Sciatic nerve (tissue), 2 donors: ENCODE measurements around the gene EEF1AKMT3. TPM values are rescaled to one million over a fixed set of nuclear protein-coding genes. Genes with fewer than 3 reads are reported as not detected.

ENCODE experiments used
- ATAC-seq: fragments of 200-7000 bp; cut with Tn5 transposase; one replicate; pipeline ENCODE4 v1.9.1; 2020; ENCODE audit warnings: mild to moderate bottlenecking, moderate library complexity
- DNase-seq: peaks from one replicate; pipeline ENCODE4 v3.0.0-alpha.2; 2020; ENCODE audit warnings: low spot score
- intact Hi-C: fragments of 100-400 bp; cut with DNase I; formaldehyde crosslinking; loops from one replicate; pipeline ENCODE4 v1.14.2; 2022
- total RNA-seq: library from RNA; stranded (reverse); fragmentation: NEBNext Ultra II Directional; extraction: Animal tissue kit (Norgen Biotek cat#: 25700); gene quantifications from one replicate; pipeline ENCODE4 v1.2.1, GENCODE V29; 2021
- donor health status: DM: no; HTN: no; CAD: no.
- donor health status: DM: no; HTN: no; CAD: no.

EEF1AKMT3 gene
- total RNA-seq, 1 donor from 2014 or later, result 11.8 TPM

GRCh38 chr12:57777367-57777766, 5.0 kb downstream of the EEF1AKMT3 start:
- ATAC-seq, result no peak
- no peak for DNase-seq
- intact Hi-C loops, result no loop called here

GRCh38 chr12:57777911-57778310, 5.5 kb downstream of the EEF1AKMT3 start:
- DNase-seq (no peak), ATAC-seq (no peak)
- intact Hi-C loops, result no loop called here

GRCh38 chr12:57779736-57780135, 7.3 kb downstream of the EEF1AKMT3 start:
- ATAC-seq (no peak), DNase-seq (no peak)
- intact Hi-C loops, result loop anchor here (10.0 kb wide), 1 partner anchor 125 kb away; no protein-coding TSS in a partner anchor

GRCh38 chr12:57780284-57780897, 8.0 kb downstream of the EEF1AKMT3 start:
- intact Hi-C loops, result loop anchor here (10.0 kb wide), 1 partner anchor 124 kb away; no protein-coding TSS in a partner anchor
- DNase-seq (no peak), ATAC-seq (no peak)

- intact Hi-C loops, result loop anchor here (10.0 kb wide), 1 partner anchor 124 kb away; no protein-coding TSS in a partner anchor
- ATAC-seq (no peak), DNase-seq (no peak)
Observed at GRCh38 chr12:57781244-57781643, 8.8 kb downstream of the EEF1AKMT3 start.

- intact Hi-C loops, result loop anchor here (10.0 kb wide), 1 partner anchor 123 kb away; no protein-coding TSS in a partner anchor
- ATAC-seq (no peak), DNase-seq (no peak)
Observed at GRCh38 chr12:57781801-57782200, 9.4 kb downstream of the EEF1AKMT3 start.

- DNase-seq (no peak), ATAC-seq (no peak)
- intact Hi-C loops, result loop anchor here (10.0 kb wide), 1 partner anchor 123 kb away; no protein-coding TSS in a partner anchor
Observed at GRCh38 chr12:57782243-57782607, 9.8 kb downstream of the EEF1AKMT3 start.

- DNase-seq, result peak; percentile 99
- peak; percentile 96 for ATAC-seq
- intact Hi-C loops, result loop anchor here (10.0 kb wide), 1 partner anchor 122 kb away; no protein-coding TSS in a partner anchor
Observed at GRCh38 chr12:57782608-57783465, 10.4 kb downstream of the EEF1AKMT3 start, which contains the start of gene TSFM. Gene TSFM, plus strand, starts transcription at chr12:57782787. Its CDS starts 15 bp downstream, at chr12:57782802.

- ATAC-seq (no peak), DNase-seq (no peak)
- intact Hi-C loops, result loop anchor here (10.0 kb wide), 1 partner anchor 121 kb away; no protein-coding TSS in a partner anchor
Observed at GRCh38 chr12:57783466-57783801, 11.0 kb downstream of the EEF1AKMT3 start.

GRCh38 chr12:57783861-57784260, 11.4 kb downstream of the EEF1AKMT3 start:
- no peak for DNase-seq
- ATAC-seq, result no peak
- intact Hi-C loops, result loop anchor here (10.0 kb wide), 1 partner anchor 121 kb away; no protein-coding TSS in a partner anchor

GRCh38 chr12:57793920-57794319, 21.5 kb downstream of the EEF1AKMT3 start:
- ATAC-seq, result no peak
- DNase-seq, result no peak
- intact Hi-C loops, result no loop called here

GRCh38 chr12:57795354-57795753, 22.9 kb downstream of the EEF1AKMT3 start:
- no peak for ATAC-seq
- intact Hi-C loops, result no loop called here

GRCh38 chr12:57796996-57797395, 24.6 kb downstream of the EEF1AKMT3 start:
- intact Hi-C loops, result no loop called here
- DNase-seq, result no peak
- no peak for ATAC-seq

More at GRCh38 chr12:57795354-57795753, 22.9 kb downstream of the EEF1AKMT3 start:
- no peak for DNase-seq

- intact Hi-C loops, result no loop called here
- DNase-seq, result no peak
- ATAC-seq, result no peak
Observed at GRCh38 chr12:57797933-57798332, 25.5 kb downstream of the EEF1AKMT3 start.

GRCh38 chr12:57800965-57801364, 28.6 kb downstream of the EEF1AKMT3 start:
- intact Hi-C loops, result no loop called here
- no peak for DNase-seq
- ATAC-seq, result no peak

GRCh38 chr12:57802607-57803006, 30.2 kb downstream of the EEF1AKMT3 start:
- DNase-seq (no peak), ATAC-seq (no peak)
- intact Hi-C loops, result no loop called here

- ATAC-seq (peak; percentile 80), DNase-seq (peak; percentile 69)
- intact Hi-C loops, result no loop called here
Observed at GRCh38 chr12:57803319-57803893, 31.0 kb downstream of the EEF1AKMT3 start.

GRCh38 chr12:57806677-57807076, 34.3 kb downstream of the EEF1AKMT3 start:
- ATAC-seq (no peak), DNase-seq (no peak)
- intact Hi-C loops, result no loop called here

- ATAC-seq, result no peak
- intact Hi-C loops, result no loop called here
- DNase-seq, result no peak
Observed at GRCh38 chr12:57807285-57807684, 34.9 kb downstream of the EEF1AKMT3 start.

- DNase-seq, result no peak
- intact Hi-C loops, result no loop called here
- ATAC-seq, result no peak
Observed at GRCh38 chr12:57808351-57808750, 35.9 kb downstream of the EEF1AKMT3 start.
